ENCODE results near the gene CAMLG. TPM values are rescaled to one million over a fixed set of nuclear protein-coding genes. Genes with fewer than 3 reads are reported as not detected.

Gene CAMLG
- total and polyA plus RNA-seq, 2 of the 13 experiments (the other 11 are each of a cell fraction or from before 2014, with no cell fraction given): 14.2 to 19.8 TPM

GRCh38 chr5:134738133-134738962 is at the start of gene CAMLG (continued):
- TF ChIP-seq HOXA9 (CRISPR knock-in tag; IDR thresholded peaks at IDR 0.05; ENCODE audit: borderline replicate concordance): no peak
- no peak for TF ChIP-seq ZNF512 (CRISPR knock-in tag; IDR thresholded peaks at IDR 0.05)
- TF ChIP-seq ZNF18 (CRISPR knock-in tag; IDR thresholded peaks at IDR 0.05; ENCODE audit: insufficient replicate concordance): peak; percentile 81
- TF ChIP-seq FOSL1 (CRISPR knock-in tag; IDR thresholded peaks at IDR 0.05; ENCODE audit: borderline replicate concordance): no peak
- TF ChIP-seq ATF3 (CRISPR knock-in tag; IDR thresholded peaks at IDR 0.05): peak; percentile 66
- no peak for TF ChIP-seq MTF1 (CRISPR knock-in tag; IDR thresholded peaks at IDR 0.05)
- peak; percentile 95 for TF ChIP-seq ZNF607 (CRISPR knock-in tag; IDR thresholded peaks at IDR 0.05; ENCODE audit: borderline replicate concordance)
- peak; percentile 91 for TF ChIP-seq TBX2 (CRISPR knock-in tag; IDR thresholded peaks at IDR 0.05; ENCODE audit: borderline replicate concordance)
- no peak for TF ChIP-seq ZNF850 (CRISPR knock-in tag; conservative IDR thresholded peaks at IDR 0.05)
- no peak for TF ChIP-seq ZNF432 (CRISPR knock-in tag; IDR thresholded peaks at IDR 0.05; ENCODE audit: borderline replicate concordance)
- TF ChIP-seq NFAT5 (CRISPR knock-in tag; IDR thresholded peaks at IDR 0.05): 0 out of 2 replicates have a peak, but pooled peaks have one; percentile 46
- peak; percentile 39; the same call in 1 of the 2 replicates for TF ChIP-seq NFE2L1 (CRISPR knock-in tag; IDR thresholded peaks at IDR 0.05; ENCODE audit: borderline replicate concordance)
- TF ChIP-seq PCBP1 (IDR thresholded peaks at IDR 0.05; ENCODE audit: borderline replicate concordance, low read depth, low read length): 0 out of 2 replicates have a peak, but pooled peaks have one; percentile 69
- TF ChIP-seq MNT (IDR thresholded peaks at IDR 0.05): peak; percentile 81
